Fibroblast of skin of abdomen (primary cell): ENCODE results near the gene CHML.
A peak's percentile ranks its signal among the peaks of the same experiment; 100 is the strongest.

Experiments
- DNase-seq: peaks from one replicate; pipeline ENCODE4 v3.0.0-alpha.2; 2013

Gene CHML

DNA sequence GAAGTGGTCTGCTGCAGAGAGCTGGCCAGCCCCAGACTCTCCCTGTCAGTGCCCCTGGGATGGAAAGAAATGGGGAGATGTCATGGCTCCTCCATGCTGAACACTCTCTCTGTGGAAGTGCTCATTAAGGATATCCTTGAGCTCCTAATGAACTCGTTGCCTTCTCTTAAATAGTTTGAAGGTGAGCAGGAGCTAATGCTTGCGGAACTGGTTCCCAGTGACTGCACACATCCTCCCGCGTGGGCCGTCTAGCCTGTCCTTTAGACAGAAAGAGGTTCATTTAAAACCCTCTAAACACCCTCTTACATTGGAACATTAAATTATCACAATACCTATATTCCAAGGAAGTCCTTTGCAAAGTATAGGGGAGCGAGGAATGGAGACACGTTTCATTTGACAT, 6.0 kb upstream of the CHML start:
- DNase-seq = no peak

DNA sequence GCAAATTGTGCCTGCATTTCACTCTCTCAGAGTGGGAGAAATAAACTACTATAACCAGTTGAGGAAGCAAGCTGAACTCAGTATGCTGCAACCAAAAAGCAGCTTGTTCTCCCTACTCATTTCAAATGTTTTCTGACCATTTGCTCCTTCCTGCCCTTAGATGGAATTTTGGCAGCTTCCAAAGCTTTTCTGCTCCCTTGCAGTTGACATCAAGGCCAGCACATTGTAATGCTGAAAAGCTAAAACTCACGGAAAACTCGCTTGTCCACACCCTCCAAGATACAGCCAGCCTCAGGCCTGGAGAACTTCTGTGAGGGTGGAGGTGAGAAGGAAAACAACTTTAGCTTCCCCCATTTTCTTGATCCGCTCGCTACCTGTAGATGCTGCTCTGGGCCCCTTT, 5.0 kb upstream of the CHML start:
- no peak for DNase-seq

DNA sequence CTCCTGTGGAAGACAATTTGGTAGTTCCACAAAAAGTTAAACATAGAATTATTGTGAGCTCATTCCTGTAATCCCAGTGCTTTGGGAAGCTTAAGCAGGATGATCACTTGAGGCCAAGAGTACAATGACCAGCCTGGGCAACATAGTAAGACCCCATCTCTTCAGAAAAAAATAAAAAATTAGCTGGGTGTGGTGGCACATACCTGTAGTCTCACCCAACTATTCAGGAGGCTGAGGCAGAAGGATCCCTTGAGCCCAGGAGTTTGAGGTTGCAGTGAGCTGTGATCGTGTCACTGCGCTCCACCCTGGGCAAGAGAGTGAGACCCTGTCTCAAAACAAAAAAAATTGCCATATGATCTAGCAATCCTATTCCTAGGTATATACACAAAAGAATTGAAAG, 4.1 kb upstream of the CHML start:
- DNase-seq = no peak

DNA sequence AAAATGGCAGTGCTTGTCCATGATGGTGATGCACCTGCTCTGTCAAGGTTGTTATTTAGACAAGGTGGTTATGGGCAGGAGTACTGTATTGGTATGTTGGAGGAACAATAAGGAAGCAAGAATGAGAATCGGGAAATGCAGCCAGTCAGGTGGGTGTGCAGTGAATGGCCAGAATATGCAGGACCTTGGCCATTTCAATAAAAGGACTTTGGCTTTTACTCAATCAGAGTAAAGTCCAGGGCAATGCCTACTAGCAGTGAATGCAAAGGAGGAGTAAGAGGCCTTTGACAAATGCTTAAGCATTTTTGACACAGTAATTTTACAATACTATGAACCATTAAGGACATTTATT, 2.4 kb upstream of the CHML start:
- DNase-seq = no peak

DNA sequence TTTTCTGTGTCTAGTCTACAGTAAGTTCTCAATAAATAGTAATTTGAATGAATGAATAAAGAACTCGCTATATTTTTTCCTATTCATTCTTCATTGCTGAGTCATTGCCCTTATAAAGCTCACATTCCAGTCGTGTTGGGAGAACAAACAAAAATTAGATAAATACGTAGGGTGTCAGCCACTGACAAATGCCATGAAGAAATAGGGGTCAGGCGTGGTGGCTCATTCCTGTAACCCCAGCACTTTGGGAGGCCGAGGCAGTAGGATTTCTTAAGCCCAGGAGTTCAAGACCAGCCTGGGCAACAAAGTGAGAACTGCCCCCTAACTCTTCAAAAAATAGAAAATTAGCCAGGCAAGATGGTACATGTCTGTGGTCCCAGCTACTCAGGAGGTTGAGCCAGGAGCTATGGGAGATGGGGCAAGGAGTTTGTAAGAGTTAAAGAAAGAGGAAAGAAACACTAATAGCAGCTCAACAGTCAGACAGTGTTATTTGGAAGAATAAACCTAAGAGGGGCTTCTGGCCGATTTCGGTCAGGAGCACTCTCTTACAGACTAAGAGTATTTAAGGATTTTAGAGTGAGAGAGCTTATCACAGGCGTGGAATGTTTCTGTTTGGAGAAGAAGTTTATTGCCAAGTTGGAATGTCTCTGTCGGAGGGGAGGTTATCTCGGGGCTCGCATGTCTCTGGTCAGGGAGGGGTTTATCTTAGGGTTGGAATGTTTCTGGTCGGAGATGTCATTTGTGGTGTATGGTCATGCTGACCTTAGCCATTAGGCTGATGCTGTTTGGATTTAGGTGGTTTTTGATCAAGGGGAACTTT, 1.8 kb upstream of the CHML start:
- DNase-seq = peak; percentile 25

DNA sequence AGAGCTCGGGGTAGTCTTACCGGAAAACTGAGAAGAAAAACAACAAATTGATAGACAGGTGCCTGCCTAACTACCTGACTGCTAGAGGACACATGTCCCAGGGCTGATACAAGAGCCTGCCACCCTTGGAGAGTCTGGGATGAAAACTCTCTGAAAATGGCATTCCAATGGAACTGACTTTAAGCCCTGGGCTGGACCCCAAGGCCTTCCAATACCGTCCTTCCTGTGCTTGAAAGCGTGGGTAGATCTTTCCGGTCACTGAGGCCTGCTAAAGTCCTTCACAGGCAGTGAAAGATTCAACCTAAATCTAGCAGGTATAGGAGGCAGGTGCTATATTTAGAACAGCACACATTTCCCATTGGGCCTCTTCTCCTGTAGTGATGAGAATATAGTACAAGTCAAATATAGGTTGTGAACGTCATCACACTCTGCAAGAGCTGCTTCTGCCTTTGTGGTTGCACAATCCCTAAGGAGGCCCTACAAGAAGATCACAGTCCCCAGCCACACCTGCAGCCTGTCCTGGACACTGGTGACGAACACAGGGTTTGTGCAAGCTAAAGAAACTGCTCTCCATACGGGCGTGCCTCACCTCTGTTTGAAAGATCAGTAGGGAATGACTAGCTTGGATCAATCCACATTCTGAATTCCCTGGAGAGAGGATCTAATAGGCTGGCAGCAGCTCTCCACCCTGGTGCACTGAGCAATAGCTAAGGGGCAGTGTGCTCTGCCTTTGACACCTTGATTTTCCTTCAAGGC, 876 bp upstream of the CHML start:
- DNase-seq = no peak

DNA sequence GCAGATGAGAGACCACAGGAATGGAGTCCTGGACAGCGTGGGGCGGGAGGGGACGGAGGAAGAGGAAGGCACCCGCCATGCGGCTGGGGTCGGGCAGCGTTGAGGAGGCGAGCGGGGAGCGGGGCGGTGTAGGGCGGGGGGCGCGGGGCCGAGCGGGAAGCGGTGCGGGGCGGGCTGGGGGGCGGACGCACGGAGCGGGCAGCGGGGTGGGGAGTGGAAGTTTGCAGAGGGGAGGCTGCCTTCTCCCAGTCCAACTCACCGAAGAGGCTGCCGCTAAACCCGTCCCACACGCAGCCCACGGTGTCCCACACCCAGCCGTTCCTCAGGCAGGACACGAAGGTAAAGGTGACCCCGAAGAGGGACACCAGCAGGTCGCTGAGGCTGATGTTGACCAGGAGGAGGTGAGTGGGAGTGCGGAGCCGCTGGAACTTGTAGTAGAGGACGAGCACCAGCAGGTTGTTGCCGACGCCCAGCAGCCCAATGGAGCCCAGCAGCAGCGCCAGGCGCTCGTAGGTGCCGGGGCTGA, 483 bp downstream of the CHML start:
- DNase-seq = peak; percentile 38

DNA sequence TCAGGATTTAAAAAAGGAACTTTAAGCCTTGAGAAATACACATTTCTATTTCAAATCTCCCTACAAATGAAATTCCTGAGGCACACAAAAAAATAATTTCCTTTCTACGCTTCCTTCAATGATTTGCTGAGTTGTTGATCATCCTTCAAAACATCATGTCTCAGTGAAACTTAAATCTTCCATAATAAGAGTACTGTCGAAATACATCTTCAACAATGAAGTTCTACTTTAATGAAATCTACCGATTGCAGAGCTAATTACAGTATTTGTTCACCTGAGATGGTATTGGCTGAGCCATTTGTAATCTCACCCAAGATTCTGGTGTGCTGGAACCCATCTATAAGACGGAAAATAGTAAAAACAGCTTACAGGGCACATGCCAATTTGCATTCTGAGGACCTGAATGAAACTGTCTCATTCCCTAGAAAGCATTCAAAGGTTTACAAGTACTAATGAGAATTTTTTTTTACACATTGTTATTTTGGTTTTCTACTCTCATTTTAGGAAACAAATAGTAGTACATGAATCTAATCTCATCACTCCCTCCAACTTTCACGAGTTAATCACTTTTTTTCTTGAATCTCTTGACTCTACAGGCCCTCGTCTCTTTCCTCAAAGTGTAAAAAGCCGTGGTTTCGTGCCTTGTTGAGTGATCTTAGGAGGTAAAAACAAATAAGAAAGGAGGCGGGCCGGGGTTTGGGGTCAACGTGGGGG, 1.1 kb downstream of the CHML start:
- DNase-seq = no peak

DNA sequence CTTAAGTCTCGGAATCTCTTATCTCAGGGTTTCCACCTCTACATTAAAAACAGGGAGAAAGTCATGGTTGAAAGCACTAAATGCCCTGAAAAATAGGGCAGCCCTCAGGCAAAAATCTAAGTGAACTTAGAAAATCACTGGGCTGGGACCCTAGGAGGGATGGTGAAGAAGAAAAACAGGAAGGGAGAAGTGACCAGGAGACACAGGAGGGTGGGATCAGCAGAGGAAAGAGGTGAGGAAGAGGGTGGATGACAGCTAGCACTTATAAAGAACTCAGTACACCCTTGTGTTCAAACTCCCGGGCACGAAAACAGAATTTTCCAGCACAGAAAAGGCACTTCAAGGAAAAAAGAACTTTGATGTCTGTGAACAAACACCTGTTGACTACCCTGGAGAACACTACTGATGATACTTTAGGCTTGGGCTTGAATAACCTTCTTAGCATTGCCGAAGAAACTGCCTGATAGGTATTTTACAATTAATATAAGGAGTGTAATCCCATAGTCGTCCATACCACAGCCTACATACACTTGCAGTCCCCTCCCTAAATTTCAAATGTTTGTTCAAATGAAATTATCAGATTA, 2.0 kb downstream of the CHML start:
- no peak for DNase-seq

DNA sequence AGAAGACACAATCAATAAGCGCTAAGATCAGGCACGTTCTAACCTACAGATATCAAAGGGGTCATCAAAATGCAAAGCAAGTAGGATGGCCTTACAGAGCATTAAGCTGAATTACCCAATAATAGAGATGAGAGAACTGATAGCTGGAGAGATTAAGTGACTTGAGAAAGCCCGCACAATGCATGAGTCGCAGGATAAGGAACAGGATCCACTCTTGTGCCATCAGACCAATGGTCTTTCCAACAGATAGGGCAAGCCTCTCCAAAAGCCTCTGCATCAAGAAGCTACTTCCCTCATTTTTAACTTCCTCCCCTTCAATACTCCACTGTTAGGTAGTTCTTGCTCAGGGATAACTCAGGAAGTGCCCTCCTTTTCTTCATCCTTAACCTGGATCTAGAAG, 2.6 kb downstream of the CHML start:
- DNase-seq = no peak

DNA sequence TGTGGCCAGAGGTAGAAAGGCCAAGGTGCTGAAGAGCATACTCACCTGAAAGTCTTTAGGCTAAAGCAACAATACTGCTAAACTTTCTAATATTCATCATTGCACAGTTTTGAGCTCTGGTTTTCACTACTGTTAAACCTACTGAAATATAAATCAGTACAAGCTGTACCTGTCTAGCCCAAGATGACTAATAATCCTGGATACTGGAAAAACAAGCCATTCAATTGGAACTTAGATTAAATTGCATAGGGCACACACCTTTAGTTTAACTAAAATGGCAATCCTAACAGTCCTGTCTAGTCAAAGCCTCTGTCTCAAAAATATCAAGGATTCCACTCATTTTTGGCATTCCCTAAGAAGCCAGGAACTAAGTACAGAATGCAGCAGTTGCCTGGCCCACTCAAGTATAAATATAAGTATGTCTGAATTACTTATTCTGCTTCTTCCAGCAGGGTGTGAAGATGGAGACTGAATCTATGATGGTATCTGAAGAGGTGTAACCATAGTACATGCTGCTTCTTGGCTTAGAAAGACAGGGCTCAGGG, 3.1 kb downstream of the CHML start:
- DNase-seq = peak; percentile 44

DNA sequence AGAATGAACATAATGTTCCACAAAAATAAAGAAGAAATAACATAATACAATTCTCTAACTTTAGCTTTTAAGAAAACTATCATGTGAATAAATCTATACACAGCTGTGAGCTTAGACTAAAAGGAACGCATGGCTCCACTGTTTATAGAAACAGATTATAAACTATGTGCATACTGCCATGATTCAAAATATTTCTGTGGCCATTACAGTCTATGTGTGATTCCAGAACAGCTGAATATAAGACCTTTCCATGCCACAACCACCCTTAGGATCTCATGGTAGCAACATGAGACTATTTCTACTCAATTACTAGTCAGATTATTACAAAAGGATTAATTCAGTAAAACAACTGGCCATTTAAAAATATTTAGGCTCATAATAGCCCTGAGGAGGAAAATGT, 3.9 kb downstream of the CHML start:
- DNase-seq = no peak

DNA sequence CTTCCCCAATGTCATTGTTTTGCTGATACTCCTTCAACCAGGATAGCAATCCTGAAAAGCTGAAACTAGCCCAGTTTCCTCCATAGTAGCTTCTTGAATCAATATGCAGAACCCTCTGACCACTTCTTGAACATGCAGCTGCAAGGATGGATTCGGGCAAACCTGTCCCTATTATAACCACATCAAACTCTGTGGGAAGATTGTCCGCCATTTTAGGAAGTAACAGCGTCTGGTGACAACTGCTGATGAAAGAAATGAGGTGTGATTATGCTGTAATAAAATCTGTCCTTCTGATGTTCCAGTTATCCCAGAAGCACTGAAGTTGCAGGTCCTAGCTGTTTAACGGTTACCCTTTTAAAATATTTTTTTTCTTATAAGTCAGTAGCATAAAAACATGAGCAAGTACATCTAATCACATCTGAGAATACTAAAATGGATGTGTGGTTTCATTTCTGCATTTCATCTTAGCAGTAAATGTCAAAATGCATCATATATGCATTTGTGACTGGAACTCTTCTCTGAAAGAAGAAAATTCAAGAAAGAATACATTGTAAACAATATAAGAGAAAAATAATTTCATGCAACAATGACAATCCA, 4.5 kb downstream of the CHML start:
- no peak for DNase-seq

DNA sequence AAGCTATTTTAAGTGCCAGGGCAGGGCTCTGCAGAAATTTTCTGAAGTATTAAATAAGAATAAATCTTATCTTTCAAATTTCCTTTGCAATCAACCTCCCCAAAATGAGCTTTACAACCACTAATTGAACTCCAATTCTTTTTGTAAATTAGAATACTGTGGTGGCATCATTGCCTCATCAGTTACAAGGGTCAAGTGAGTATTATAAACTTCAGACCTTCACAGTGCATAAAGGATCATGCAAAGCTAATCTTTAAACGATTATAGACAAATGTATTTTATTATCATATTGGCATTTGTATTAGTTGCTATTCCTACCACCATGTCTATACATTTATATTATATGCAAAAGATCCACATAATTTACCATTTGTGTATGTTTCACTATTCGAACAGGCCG, 7.2 kb downstream of the CHML start:
- DNase-seq = no peak

DNA sequence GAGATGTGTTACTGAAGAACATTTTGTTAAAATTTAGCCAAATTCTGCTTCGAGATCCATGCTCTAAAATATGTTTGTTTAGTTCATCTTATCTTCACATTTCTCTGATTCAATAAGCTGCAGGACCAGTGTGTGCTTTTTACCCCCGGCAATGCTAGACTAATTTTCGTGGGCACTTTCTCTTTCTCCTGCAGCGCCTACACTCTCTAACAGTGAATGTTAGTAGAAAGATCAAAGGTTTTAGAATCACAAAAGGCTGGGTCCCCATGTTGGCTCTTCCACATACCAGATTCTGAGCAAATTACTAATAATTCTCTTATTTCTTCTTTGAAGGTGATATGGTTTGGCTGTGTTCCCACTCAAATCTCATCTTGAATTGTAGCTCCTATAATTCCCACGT, 8.5 kb downstream of the CHML start:
- DNase-seq = no peak

DNA sequence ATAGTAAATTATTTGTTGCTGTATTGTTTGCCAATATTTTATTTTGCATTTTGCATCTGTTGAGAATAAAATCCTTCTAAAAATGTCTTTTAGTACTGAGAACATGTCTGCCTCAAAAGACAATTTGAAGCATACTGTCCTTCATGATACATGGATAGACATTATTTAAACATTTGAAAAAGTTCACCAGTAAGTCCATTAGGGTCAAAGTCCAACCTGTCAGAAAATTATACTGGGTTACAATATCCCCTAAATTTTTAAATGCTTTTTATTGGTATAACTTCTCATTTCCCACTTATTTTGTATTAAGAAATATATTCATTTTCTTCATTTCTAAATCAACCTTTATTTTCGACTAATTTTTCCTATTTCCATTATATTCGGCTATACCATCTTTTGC, 9.3 kb downstream of the CHML start:
- DNase-seq = no peak

DNA sequence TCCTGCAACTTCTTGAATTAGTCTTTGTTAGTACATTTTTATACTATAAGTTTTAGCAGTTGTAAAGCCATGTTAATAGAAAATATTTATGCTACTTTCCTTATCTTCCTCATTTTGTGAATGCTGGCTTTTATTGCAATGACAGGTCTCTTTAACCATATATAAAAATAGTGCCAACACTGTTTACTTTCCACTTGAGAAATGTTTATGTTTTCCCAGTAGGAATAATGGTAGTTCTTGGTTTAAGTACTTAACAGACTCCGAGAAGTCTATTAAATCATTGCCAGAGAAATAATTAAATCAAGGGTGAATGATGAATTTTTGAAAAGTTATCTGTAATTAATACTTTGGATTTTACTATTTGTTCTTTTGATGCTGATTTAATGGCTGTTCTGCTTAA, 9.7 kb downstream of the CHML start:
- DNase-seq = no peak

DNA sequence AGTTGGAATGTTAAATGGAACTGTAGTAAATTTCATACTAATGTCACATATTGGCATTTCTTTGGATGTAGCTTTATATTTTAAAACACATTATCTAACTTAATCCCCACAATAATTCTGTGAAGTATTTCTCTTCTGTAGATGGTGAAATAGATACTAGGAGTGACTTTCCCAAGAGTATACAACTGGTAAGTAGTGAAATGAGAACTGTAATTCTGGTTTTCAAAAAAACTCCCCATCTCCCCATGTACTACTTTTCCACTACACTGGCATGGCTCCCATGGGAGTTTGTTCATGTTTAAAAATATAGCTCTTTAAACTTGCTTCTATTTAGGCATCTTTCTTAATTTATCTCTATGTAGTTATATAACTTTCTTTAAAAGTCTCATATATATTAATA, 10.2 kb downstream of the CHML start:
- DNase-seq = no peak

DNA sequence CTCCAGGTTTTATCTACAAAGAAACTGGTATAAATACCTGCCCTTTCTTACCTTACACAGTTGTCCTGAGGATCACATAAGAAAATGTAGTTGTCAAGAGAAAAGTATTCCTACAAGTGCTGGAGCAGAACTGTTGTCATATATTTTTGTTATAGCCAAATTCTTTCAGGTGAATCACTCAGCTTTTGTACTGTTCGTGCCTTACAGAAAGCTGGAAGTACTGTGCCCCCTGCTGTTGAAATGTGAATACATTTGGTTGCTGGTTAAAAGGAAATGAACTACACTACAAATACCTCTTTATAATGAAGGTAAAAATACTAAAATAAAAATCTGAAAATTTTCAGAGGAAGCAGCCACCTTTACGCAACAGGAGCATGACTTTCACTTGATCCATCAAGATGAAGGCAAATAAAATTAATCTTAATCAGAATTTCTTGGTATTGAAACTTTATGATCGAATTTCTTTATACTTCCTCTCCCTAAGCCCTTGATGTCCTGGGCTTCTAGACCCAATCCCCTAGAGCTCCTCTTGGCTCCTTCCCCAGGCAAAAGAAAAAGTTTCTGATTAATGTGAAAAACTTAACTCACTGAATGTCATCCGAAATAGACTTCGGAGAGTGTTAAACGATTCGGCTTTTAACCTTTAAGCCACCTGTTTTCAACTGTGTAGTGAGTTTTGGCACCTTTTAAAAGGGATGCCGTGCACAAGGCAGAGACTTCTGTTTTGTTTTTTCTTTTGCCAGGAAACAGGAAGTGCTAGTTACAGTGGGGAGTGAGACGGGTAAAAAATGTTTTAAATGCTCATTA, 12.5 kb downstream of the CHML start:
- peak; percentile 69 for DNase-seq

DNA sequence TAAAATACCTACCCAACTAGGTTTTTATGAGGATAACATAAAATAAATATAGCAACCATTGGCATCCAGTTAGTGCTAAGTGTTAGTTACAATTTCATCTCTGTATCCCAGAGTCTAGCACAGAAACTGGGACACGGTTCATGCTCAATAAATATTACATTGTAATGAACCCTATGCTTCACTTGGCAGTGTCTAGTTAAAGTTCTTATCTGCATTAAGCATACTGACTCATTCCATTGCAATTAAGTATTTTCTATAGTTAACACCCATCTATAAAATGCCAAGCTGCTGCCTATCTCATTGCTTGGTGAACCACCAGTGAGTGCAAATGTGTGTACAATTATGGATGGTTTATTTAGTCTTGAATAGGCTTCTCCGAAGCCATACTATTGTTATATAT, 15.2 kb downstream of the CHML start:
- no peak for DNase-seq

DNA sequence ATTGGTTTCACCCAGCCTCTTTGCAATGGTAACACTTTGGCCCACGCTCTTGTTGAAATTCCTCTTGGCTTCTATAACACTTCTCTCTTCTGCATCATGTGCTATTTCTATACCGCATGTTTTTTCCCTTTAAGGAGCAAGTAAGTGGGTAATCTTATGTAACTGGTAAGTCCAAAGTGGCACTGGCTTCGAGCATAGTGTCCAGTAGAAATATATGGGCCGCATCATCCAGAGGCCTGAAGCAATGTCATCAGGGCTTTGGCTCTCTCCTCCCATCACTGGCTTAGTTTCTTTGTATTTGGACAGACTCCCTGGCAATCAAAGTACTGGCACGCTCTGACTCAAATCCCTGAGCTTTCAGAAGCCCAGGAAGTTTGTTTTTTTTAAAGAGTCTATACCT, 17.5 kb downstream of the CHML start:
- DNase-seq = no peak

DNA sequence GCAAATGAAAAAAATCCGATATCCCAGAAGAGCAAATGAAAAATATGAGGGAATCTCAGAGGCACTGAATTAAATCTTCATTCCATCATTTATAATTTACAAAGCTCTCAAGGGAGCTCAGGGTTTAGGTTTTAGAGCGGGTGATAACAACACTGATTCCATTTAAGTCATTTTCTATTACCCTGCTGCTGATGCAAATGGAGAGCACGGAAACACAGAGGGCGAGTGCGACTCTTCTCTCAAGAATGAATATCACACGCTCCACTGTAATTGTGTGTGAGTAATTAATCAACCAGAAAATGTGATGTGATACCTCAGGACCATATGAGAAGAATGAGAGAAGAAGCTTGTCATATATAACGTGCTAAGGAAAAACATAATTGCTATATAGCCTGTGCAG, 22.7 kb downstream of the CHML start:
- no peak for DNase-seq
